ENCODE data around the gene KRTAP29-1. TPM values are rescaled to one million over a fixed set of nuclear protein-coding genes. Genes with fewer than 3 reads are reported as not detected.
"Not testable (repeated sequence)": the region's sequence is repeated elsewhere in the genome, so short reads cannot be mapped to it uniquely, and the experiment has no call there.

Gene KRTAP29-1
- total RNA-seq, 3 donors from 2014 or later = not detected

- ATAC-seq (no peak), DNase-seq (no peak)
- Mint-ChIP-seq H3K9me3 (peaks cover 8% of the 10 kb centered on the region), H3K36me3 (ENCODE audit: insufficient read depth) (no peaks in the 10 kb centered on the region), H3K27me3 (ENCODE audit: low read depth) (peaks cover 2% of the 10 kb centered on the region), H3K4me1 (ENCODE audit: low read depth) (peaks cover 11% of the 10 kb centered on the region), H3K4me3 (no peak overlapping the region)
These were observed 4.1 kb downstream of the KRTAP29-1 start for GRCh38 chr17:41298458-41299135.

- H3K4me1 Mint-ChIP-seq (ENCODE audit: low read depth) = peaks cover 8% of the 10 kb centered on the region
- ATAC-seq (no peak), DNase-seq (no peak)
- peaks cover 7% of the 10 kb centered on the region for H3K27me3 Mint-ChIP-seq (ENCODE audit: low read depth)
- peaks cover 8% of the 10 kb centered on the region for H3K9me3 Mint-ChIP-seq
- H3K4me3 Mint-ChIP-seq = no peak overlapping the region
- no peaks in the 10 kb centered on the region for H3K36me3 Mint-ChIP-seq (ENCODE audit: insufficient read depth)
These were observed 5.8 kb downstream of the KRTAP29-1 start for GRCh38 chr17:41296846-41297245.

- peaks cover 7% of the 10 kb centered on the region for H3K27me3 Mint-ChIP-seq (ENCODE audit: low read depth)
- no peaks in the 10 kb centered on the region for H3K4me1 Mint-ChIP-seq (ENCODE audit: low read depth)
- DNase-seq (no peak), ATAC-seq (no peak)
- H3K36me3 Mint-ChIP-seq (ENCODE audit: insufficient read depth) = no peaks in the 10 kb centered on the region
- no peaks in the 10 kb centered on the region for H3K9me3 Mint-ChIP-seq
- H3K4me3 Mint-ChIP-seq = no peak overlapping the region
These were observed 8.6 kb downstream of the KRTAP29-1 start for GRCh38 chr17:41294016-41294415.

- Mint-ChIP-seq H3K27me3 (ENCODE audit: low read depth) (no peaks in the 10 kb centered on the region), H3K36me3 (ENCODE audit: insufficient read depth) (no peaks in the 10 kb centered on the region), H3K4me3 (no peak overlapping the region), H3K9me3 (no peaks in the 10 kb centered on the region), H3K4me1 (ENCODE audit: low read depth) (peaks cover 16% of the 10 kb centered on the region)
- ATAC-seq (no peak), DNase-seq (no peak)
These were observed 15.6 kb downstream of the KRTAP29-1 start for GRCh38 chr17:41287050-41287449.

GRCh38 chr17:41284546-41284945, 18.1 kb downstream of the KRTAP29-1 start:
- Mint-ChIP-seq H3K36me3 (ENCODE audit: insufficient read depth) (no peaks in the 10 kb centered on the region), H3K4me3 (no peak overlapping the region), H3K9me3 (no peaks in the 10 kb centered on the region), H3K27me3 (ENCODE audit: low read depth) (no peaks in the 10 kb centered on the region), H3K4me1 (ENCODE audit: low read depth) (peaks cover 16% of the 10 kb centered on the region)
- DNase-seq (no peak), ATAC-seq (no peak)

GRCh38 chr17:41284043-41284442, 18.6 kb downstream of the KRTAP29-1 start:
- Mint-ChIP-seq H3K9me3 (no peaks in the 10 kb centered on the region), H3K4me1 (ENCODE audit: low read depth) (peaks cover 16% of the 10 kb centered on the region), H3K4me3 (no peak overlapping the region), H3K36me3 (ENCODE audit: insufficient read depth) (no peaks in the 10 kb centered on the region), H3K27me3 (ENCODE audit: low read depth) (no peaks in the 10 kb centered on the region)
- ATAC-seq (no peak), DNase-seq (no peak)

GRCh38 chr17:41278176-41278955, 24.3 kb downstream of the KRTAP29-1 start:
- no peak for ATAC-seq
- Mint-ChIP-seq H3K4me1 (ENCODE audit: low read depth) (no peaks in the 10 kb centered on the region), H3K4me3 (no peak overlapping the region), H3K27me3 (ENCODE audit: low read depth) (peaks cover 12% of the 10 kb centered on the region), H3K9me3 (no peaks in the 10 kb centered on the region), H3K36me3 (ENCODE audit: insufficient read depth) (no peaks in the 10 kb centered on the region)
- no peak for DNase-seq

- H3K9me3 Mint-ChIP-seq; H3K36me3 Mint-ChIP-seq (ENCODE audit: insufficient read depth); H3K4me1 Mint-ChIP-seq (ENCODE audit: low read depth); ATAC-seq; H3K4me3 Mint-ChIP-seq; DNase-seq: not testable (repeated sequence)
- peaks cover 12% of the 10 kb centered on the region for H3K27me3 Mint-ChIP-seq (ENCODE audit: low read depth)
These were observed 26.9 kb downstream of the KRTAP29-1 start, which contains the start of gene KRTAP9-7 for GRCh38 chr17:41275648-41276190. Gene KRTAP9-7, plus strand, starts transcription at chr17:41275698. Its CDS starts 0 bp downstream, at chr17:41275698.

GRCh38 chr17:41271858-41272257, 30.8 kb downstream of the KRTAP29-1 start:
- Mint-ChIP-seq H3K27me3 (ENCODE audit: low read depth) (peaks cover 11% of the 10 kb centered on the region), H3K36me3 (ENCODE audit: insufficient read depth) (no peaks in the 10 kb centered on the region), H3K4me1 (ENCODE audit: low read depth) (no peaks in the 10 kb centered on the region), H3K4me3 (no peak overlapping the region), H3K9me3 (no peaks in the 10 kb centered on the region)
- no peak for DNase-seq
- ATAC-seq = peak in 1 of 2 donors; percentile 35

GRCh38 chr17:41271323-41271722, 31.3 kb downstream of the KRTAP29-1 start:
- not testable (repeated sequence) for H3K27me3 Mint-ChIP-seq (ENCODE audit: low read depth); H3K4me1 Mint-ChIP-seq (ENCODE audit: low read depth); H3K4me3 Mint-ChIP-seq; H3K36me3 Mint-ChIP-seq (ENCODE audit: insufficient read depth); ATAC-seq; H3K9me3 Mint-ChIP-seq; DNase-seq

GRCh38 chr17:41267711-41268110, 34.9 kb downstream of the KRTAP29-1 start:
- H3K4me3 Mint-ChIP-seq = no peak overlapping the region
- H3K27me3 Mint-ChIP-seq (ENCODE audit: low read depth) = no peaks in the 10 kb centered on the region
- ATAC-seq = no peak
- no peaks in the 10 kb centered on the region for H3K36me3 Mint-ChIP-seq (ENCODE audit: insufficient read depth)
- H3K4me1 Mint-ChIP-seq (ENCODE audit: low read depth) = peaks cover 2% of the 10 kb centered on the region
- DNase-seq = no peak
- no peaks in the 10 kb centered on the region for H3K9me3 Mint-ChIP-seq

GRCh38 chr17:41265078-41265477, 37.6 kb downstream of the KRTAP29-1 start, which contains the start of gene KRTAP9-6:
Gene KRTAP9-6, plus strand, starts transcription at chr17:41265378. Its CDS starts 0 bp downstream, at chr17:41265378.
- Mint-ChIP-seq H3K36me3 (ENCODE audit: insufficient read depth) (no peaks in the 10 kb centered on the region), H3K4me3 (no peak within 1 kb of the TSS), H3K9me3 (no peaks in the 10 kb centered on the region), H3K27me3 (ENCODE audit: low read depth) (peaks cover 6% of the 10 kb centered on the region), H3K4me1 (ENCODE audit: low read depth) (peaks cover 20% of the 10 kb centered on the region)
- ATAC-seq (no peak), DNase-seq (no peak)

GRCh38 chr17:41264599-41264998, 38.1 kb downstream of the KRTAP29-1 start:
- Mint-ChIP-seq H3K27me3 (ENCODE audit: low read depth) (peaks cover 6% of the 10 kb centered on the region), H3K9me3 (no peaks in the 10 kb centered on the region), H3K36me3 (ENCODE audit: insufficient read depth) (no peaks in the 10 kb centered on the region), H3K4me1 (ENCODE audit: low read depth) (peaks cover 20% of the 10 kb centered on the region), H3K4me3 (no peak overlapping the region)
- no peak for ATAC-seq
- no peak for DNase-seq

- Mint-ChIP-seq H3K27me3 (ENCODE audit: low read depth) (peaks cover 9% of the 10 kb centered on the region), H3K36me3 (ENCODE audit: insufficient read depth) (no peaks in the 10 kb centered on the region), H3K9me3 (no peaks in the 10 kb centered on the region), H3K4me3 (no peak overlapping the region), H3K4me1 (ENCODE audit: low read depth) (peaks cover 20% of the 10 kb centered on the region)
- ATAC-seq (no peak), DNase-seq (no peak)
These were observed 39.4 kb downstream of the KRTAP29-1 start for GRCh38 chr17:41263212-41263611.
